ENCODE results near the gene SPRY1.

Gene SPRY1

DNA sequence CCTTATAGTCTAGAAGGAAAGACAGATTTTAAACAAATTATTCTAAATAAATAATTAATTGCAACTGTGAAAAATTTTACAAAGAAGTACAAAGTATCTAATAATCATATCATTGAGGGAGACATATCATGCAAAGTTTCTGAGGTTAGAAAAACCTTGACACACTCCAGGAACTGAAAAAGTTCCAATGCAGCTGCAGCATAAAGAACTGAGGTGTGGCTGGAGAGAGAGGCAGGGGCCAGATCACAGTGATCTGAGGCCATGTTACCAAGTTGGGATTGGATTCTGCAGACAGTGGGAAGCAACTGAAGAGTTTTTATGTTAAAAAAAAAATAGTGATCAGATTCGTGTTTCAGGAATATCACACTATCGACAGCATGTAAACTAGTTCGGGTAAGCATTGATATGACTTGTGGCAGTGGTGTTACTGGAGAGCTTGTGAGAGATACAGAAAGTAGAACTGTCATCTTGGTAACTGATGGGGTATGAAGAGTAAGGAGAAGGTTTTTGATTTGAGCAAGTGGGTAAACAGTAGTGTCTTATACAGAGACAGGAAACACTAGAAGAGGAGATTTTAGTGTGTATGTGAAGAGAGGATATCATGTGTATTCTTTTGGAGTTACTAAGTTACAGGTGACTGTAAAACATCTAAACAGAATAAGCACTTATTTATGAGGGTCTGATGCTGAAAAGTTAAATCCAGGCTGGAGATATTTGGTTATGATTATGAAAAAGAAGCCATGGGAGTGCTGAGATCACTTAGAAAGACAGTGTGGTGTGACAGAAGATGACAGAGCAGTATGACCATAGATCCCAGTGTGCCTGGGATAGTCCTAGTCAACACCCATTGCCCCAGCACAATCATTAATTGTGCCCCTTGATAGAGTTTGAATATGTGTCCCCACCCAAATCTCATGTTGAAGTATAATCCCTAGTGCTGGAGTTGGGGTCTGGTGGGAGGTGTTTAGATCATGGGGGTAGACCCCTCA is 15.6 kb upstream of the SPRY1 start:
- no peak for DNase-seq

DNA sequence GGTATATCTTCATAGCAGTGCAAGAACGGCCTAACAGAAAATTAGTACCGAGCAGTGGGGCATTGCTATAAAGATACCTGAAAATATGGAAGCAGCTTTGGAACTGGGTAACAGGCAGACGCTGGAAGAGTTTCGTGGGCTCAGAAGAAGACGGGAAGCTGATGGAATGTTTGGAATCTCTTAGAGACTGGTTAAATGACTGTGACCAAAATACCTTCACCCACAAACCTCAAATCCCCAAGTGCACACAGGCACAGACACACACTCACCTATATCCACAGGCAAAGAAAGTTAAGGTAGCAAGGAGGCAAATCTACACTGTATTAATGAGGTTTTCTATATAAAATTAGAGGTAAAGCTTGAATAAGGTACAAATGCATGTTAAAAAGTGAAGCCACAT is 14.6 kb upstream of the SPRY1 start:
- DNase-seq, result no peak

DNA sequence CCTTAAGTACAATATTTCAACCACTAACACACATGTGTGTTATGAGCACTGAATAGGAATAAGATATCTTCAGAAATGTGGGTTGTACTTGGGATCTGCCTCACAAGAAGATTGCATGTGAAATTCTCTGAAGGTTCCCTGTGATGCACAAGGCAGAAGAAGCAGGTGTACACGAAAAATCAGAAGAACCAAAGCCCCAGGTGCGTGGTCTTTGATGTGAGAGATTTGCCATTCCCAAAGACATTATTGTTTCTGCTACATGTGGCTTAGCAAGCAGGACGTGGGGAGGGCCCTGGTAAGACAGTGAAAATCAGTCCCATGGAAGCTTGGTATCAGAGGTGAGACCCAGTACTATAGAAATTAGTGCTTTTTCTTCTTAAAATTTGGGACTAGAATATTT is 13.0 kb upstream of the SPRY1 start:
- no peak for DNase-seq

DNA sequence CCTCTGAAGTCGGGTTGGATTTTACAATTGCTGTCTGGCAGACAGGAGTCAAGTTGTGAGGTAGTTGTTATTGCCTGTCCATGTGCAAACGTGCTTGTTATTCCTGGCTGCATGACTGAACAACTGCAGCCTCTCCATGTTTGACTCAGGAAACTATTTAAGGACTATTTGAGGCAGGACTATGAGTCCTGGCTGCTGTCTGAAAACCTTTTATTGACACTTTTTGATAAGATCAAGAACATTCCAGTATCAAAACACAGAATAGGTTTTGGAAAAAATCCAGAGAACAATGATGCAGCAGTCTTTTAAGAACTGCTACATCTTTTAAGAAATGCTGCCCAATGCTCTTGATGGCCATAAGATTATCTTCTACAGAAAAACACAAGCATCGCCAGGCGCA is 10.0 kb upstream of the SPRY1 start:
- no peak for DNase-seq

DNA sequence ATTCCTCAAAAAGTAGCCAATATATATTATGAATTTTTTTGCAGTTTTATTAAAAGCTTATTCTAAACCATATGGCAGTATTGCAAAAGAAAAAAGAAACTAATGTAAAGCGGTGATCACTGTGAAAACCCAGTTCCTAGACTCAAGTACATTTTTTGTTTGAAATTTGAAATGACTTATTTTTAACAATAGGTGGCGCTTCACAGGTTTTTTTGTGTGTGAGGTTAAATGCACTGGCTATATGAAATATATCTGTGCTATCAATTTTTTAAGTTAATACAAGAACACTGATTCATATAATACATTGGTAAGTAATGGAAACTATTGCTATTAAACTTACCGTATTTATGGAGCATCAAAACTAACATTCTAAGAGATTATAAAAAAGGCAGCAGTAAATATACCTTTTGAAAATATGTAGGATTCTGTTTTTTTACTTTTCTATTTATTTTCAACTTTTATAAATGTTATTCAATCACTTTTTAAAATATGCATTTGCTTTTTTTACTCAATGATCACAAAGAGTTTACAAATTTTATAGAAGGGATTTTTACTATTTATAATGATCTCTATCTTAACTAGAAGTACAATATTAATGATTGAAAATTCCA is 5.6 kb upstream of the SPRY1 start:
- no peak for DNase-seq

DNA sequence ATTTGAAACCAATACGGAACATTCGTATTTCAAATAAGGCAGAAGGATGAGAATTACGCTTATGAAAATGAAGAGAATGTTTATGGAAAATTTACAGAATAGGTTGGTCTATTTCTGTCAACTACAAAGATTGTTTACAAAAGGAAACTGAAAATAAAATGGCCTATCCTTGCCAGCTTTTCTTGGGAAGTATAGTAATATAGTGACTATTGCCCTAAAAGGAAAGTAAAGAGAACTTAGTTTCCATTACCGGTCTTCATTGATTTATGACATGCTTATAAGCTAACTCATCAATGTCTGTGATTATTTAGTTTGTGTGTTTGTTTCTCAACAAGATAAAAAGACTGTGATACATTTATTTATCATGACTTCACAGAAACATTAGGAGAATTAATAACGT is 2.9 kb upstream of the SPRY1 start:
- DNase-seq, result no peak

DNA sequence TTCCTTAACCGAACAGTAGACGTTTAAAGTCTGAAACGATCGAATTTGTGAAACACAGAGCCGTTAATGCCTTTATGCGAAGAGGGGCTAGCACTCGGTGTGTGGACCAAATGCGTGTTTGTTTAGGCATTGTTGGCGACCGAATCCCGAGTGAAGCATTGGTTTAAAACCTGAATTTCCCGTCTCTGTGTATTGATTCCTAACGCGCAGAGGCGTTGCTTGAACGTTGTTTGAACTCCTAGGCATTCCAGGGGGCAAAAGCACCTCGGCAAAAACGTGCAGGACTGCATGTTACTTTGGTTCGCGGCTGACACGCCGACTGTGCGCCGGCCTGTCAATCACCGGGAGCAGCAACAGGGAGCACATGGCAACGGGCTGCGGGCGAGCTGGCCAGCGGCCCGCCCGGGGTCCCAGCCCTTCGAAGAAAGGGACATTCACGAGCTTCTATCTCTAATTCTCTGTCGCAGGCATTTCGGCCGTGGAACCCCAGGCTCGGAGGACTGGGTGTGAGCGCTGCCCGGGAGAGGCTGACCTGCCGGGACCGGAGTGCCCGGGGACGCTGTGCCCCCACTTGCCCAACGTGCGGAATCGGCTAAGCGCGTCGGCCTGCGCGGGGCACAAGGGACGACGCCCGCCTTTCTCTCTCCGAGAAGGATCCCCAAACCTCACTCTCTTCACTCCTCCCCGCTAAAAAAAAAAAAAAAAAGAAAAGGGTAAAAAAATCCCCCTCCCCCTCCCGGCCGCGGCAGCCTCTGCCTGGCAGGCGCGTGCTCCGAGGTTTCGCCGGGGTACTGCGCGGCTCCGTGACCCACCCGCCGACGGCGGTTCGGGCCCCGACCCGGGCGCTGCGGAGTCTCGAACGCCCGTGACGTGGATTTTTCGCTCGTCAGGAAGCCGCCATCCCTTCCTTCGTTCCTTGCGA is 810 bp downstream of the SPRY1 start:
- DNase-seq, result no peak

- peak; percentile 14 for DNase-seq
Measured at GRCh38 chr4:123398066-123398852, 1.7 kb downstream of the SPRY1 start.

DNA sequence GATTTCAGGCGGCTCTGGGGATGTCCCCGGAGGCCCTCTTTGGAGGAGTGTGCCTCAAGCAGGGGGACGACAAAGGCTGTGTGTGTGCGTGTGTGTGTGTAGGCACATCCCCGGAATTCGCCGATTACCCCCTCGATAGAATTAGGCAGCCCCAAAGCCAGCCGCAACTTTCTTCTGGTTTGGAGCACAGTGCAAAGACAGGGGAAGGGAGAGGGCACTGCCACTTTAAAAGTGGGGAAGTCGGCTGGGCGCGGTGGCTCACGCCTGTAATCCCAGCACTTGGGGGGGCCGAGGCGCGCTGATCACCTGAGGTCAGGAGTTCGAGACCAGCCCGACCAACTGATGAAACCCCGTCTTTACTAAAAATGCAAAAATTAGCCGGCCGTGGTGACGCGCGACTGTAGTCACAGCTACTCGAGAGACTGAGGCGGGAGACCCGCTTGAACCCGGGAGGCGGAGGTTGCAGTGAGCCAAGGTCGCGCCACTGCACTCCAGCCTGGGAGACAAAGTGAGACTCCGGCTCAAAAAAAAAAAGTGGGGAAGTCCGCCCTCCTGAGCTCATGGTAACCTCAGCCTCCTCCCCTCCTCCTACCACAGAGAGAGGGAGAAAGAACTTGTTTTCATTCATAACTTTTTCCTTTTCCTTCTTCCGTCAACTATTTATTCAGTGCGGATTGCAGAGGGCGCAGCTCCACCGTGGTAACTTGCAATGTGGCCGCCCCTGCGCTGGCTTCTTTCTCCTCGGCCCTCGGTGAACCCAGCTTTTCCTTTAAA is 2.4 kb downstream of the SPRY1 start:
- no peak for DNase-seq

DNA sequence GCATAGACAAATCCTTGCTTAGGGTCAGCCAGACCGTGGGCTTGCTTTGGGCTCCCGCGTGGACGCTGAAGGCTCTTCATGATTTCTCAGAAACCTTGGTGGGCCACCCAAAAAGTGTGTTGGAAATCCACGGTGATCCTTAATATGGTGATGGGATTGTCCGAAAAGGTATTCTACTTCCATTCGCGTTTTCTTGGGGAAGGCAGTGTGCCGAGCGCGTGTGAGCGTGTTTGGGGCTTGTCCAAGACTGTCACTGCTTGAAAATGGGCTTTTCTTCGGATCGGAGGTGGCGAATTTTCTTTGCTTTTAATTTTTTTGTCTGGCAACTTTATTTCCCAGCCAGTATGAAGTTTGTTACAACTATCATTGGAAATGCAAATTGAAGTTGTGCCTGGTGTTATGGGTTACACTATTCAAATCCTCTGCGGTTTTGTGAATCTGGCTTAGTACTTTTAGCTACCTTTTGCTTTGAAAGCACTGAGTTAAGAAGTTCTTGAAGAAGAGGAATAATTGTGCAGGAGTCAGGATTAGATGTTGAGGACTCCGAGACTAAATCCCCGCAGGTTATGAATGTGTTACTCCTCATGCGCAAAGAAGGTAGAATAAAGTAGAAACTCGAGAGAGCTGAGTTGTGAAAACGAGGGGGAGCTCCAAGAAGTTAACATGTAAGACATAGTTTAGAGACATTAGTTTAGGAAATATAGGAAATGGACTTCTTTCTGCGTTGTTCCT is 3.2 kb downstream of the SPRY1 start:
- DNase-seq, result no peak

DNA sequence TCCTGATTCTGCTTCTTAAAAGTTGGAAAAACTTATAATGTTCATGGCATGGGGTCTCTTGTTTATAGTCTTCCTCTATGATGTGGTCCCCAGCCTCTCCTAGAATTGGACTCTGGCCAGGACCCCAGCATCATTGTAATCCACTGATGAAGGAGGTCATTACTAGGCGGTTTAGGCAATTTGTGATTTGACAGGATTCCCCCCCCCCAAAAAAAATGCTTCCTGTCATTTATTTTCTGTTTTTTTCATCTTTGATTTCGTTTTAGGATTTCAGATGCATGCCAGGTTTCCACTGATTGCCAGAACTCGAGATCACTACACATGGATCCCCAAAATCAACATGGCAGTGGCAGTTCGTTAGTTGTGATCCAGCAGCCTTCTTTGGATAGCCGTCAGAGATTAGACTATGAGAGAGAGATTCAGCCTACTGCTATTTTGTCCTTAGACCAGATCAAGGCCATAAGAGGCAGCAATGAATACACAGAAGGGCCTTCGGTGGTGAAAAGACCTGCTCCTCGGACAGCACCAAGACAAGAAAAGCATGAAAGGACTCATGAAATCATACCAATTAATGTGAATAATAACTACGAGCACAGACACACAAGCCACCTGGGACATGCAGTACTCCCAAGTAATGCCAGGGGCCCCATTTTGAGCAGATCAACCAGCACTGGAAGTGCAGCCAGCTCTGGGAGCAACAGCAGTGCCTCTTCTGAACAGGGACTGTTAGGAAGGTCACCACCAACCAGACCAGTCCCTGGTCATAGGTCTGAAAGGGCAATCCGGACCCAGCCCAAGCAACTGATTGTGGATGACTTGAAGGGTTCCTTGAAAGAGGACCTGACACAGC is 4.9 kb downstream of the SPRY1 start:
- DNase-seq, result no peak

DNA sequence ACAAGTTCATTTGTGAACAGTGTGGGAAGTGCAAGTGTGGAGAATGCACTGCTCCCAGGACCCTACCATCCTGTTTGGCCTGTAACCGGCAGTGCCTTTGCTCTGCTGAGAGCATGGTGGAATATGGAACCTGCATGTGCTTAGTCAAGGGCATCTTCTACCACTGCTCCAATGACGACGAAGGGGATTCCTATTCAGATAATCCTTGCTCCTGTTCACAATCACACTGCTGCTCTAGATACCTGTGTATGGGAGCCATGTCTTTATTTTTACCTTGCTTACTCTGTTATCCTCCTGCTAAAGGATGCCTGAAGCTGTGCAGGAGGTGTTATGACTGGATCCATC is 5.5 kb downstream of the SPRY1 start:
- DNase-seq, result no peak

- no peak for DNase-seq
Measured at GRCh38 chr4:123403080-123403604, 6.5 kb downstream of the SPRY1 start.

GRCh38 chr4:123404533-123404932 is 7.9 kb downstream of the SPRY1 start:
- DNase-seq, result no peak

DNA sequence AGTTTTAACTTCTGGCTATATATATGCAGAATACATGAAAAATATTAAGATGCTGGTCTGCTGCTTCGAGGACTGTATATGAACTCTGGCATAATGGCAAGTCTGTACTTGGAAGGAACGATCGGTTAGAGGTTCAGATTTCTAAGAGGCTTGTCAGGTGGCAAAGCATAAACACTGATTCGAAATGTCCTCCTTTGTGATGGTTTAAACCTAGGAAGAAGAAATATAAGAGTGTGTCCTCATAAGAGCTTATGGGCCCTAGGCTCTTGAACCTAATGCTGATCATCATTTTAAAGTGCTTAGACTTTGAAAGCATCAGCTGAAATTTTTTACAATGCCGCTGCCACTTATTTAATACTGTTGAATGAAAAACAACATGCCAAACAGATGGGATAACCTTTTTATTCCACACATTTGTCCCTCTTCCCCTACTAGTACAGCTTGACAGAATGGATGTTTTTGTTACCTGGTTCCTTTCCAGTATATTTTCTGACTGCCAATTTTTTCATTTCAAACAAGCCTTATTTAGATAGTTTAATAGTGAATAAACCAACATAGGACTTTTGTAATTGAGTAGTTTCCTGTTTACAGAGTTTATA is 8.8 kb downstream of the SPRY1 start:
- DNase-seq, result no peak

DNA sequence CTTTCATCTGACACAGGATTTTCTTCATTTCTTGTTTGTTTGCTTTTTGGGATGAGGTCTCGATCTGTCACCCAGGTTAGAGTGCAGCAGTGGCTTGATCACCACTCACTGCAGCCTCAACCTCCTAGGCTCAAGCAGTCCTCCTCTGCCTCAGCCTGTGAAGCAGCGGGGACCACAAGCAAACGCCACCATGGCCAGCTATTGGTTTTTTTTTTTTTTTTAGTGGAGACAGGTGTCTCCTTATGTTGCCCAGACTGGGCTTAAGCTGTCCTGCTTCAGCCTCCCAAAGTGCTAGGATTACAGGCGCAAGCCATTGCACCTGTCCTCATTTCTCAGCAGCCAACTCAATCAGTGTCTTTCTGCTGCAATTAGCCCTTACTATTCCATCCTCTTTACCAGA is 10.3 kb downstream of the SPRY1 start:
- DNase-seq, result no peak

DNA sequence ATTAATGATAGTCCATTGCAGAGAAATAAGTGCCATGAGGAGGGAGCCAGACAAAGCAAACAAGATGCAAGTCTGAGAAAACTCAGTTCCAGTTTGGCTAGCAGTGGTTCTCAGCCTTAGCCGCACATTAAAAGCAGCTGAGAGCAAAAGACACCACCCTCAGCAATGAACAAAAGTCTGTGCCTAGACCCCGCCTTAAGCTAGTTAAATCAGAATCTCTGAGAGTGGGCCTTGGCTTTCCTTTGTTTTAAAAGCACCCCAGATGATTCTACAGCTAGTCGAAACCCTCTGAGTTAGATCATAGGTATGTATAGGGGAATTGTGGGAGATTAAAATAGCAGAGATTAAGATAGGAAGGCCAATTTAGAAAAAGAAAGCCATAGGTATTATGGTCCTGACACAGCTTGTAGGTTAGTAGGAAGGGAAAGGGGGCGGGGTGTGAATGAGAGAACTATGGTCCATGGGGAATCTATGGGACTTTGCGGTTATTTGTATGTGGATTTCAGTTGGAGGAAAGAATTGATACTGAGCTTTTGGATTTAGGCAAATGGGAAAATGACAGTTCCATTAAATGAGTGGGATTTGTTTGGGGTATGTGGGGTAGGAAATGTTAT is 12.0 kb downstream of the SPRY1 start:
- DNase-seq, result no peak

DNA sequence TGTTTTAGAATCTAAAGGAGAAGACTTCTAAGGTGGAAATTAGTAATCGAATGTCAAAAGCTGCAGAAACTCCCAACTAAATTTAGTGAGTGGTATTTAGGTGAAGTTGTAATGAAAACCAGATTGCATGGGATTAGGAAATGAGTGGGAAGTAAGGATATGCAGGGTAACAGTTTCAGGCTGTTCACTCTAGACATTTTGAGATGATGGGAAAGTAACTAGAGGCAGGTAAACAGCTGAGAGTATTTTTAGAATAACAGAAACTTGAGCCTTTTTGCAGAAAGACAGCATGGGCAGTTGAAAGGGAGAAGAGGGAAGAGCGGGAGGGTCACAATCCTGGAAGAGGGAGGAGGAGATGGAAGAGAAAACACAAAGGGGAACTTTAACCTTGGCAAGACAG is 12.7 kb downstream of the SPRY1 start:
- no peak for DNase-seq

DNA sequence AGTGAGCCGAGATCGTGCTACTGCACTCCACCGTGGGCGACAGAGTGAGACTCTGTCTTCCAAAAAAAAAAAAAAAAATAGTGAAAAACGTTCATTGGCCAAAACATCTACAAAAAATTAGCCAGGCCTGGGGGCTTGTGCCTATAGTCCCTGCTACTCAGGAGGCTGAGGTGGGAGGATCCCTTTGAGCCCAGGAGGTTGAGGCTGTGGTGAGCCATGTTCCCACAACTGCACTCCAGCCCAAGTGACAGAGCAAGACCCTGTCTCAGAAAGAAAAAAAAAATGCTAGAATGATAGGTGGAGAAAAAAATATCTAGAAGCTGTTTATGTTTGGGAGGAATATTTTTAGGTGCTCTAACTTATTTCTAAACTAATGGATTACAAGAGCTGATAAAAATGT is 14.9 kb downstream of the SPRY1 start:
- no peak for DNase-seq
